Measurements from ENCODE around the gene IWS1.

The IWS1 gene

GRCh38 chr2:127520424-127520823, 5.9 kb downstream of the IWS1 start:
- TF ChIP-seq SIN3A (IDR thresholded peaks at IDR 0.05; ENCODE audit: borderline replicate concordance, insufficient read depth, low read length) = no peak
- no peak for TF ChIP-seq TAF1 (IDR thresholded peaks at IDR 0.05; ENCODE audit: borderline replicate concordance, insufficient read depth, low read length)
- no peak for TF ChIP-seq FOXP2 (optimal IDR thresholded peaks at IDR 0.05; ENCODE audit: borderline replicate concordance, extremely low read depth, extremely low read length, insufficient read depth)
- TF ChIP-seq REST (IDR thresholded peaks at IDR 0.05; ENCODE audit: insufficient read depth in 1 of 2, low read depth in 2 of 2, low read length in 2 of 2) = no peak
- no peak for TF ChIP-seq POLR2AphosphoS5 (IDR thresholded peaks at IDR 0.05; ENCODE audit: low read depth, low read length)

- TF ChIP-seq POLR2AphosphoS5 (IDR thresholded peaks at IDR 0.05; ENCODE audit: low read depth, low read length) (no peak), FOXP2 (optimal IDR thresholded peaks at IDR 0.05; ENCODE audit: borderline replicate concordance, extremely low read depth, extremely low read length, insufficient read depth) (no peak), SIN3A (IDR thresholded peaks at IDR 0.05; ENCODE audit: borderline replicate concordance, insufficient read depth, low read length) (no peak), REST (IDR thresholded peaks at IDR 0.05; ENCODE audit: insufficient read depth in 1 of 2, low read depth in 2 of 2, low read length in 2 of 2) (no peak)
Observed at GRCh38 chr2:127517465-127517864, 8.8 kb downstream of the IWS1 start.

- TF ChIP-seq FOXP2 (optimal IDR thresholded peaks at IDR 0.05; ENCODE audit: borderline replicate concordance, extremely low read depth, extremely low read length, insufficient read depth) (no peak), REST (IDR thresholded peaks at IDR 0.05; ENCODE audit: insufficient read depth in 1 of 2, low read depth in 2 of 2, low read length in 2 of 2) (no peak), SIN3A (IDR thresholded peaks at IDR 0.05; ENCODE audit: borderline replicate concordance, insufficient read depth, low read length) (no peak)
Observed at GRCh38 chr2:127516041-127516762, 10.1 kb downstream of the IWS1 start.

GRCh38 chr2:127515383-127515915, 10.8 kb downstream of the IWS1 start:
- no peak for TF ChIP-seq POLR2AphosphoS5 (IDR thresholded peaks at IDR 0.05; ENCODE audit: low read depth, low read length)
- TF ChIP-seq REST (IDR thresholded peaks at IDR 0.05; ENCODE audit: insufficient read depth in 1 of 2, low read depth in 2 of 2, low read length in 2 of 2) = no peak
- no peak for TF ChIP-seq TAF1 (IDR thresholded peaks at IDR 0.05; ENCODE audit: borderline replicate concordance, insufficient read depth, low read length)
- no peak for TF ChIP-seq SIN3A (IDR thresholded peaks at IDR 0.05; ENCODE audit: borderline replicate concordance, insufficient read depth, low read length)
- no peak for TF ChIP-seq FOXP2 (optimal IDR thresholded peaks at IDR 0.05; ENCODE audit: borderline replicate concordance, extremely low read depth, extremely low read length, insufficient read depth)

All from PFSK-1 (cell line).